Measurements from ENCODE around the gene SEMA3A.

Gene SEMA3A

GRCh38 chr7:83970081-83970480 lies 224.5 kb downstream of the SEMA3A start:
- H3K36me3 ChIP-seq (ENCODE audit: control insufficient read depth in 2 of 2, insufficient read depth in 2 of 2, low read length in 2 of 2) = no peaks in the 10 kb centered on the region
- no peaks in the 10 kb centered on the region for H3K27me3 ChIP-seq (ENCODE audit: control insufficient read depth in 2 of 2, insufficient read depth in 2 of 2, low read length in 2 of 2)
- no peak overlapping the region for H3K9ac ChIP-seq (ENCODE audit: low read depth in 1 of 2, low read length in 2 of 2)
- no peak overlapping the region for H3K4me3 ChIP-seq (ENCODE audit: low read length in 2 of 2)
- no peaks in the 10 kb centered on the region for H3K4me1 ChIP-seq (ENCODE audit: control insufficient read depth in 2 of 2, insufficient read depth in 2 of 2, low read length in 2 of 2)
- no peak overlapping the region for H3K27ac ChIP-seq (ENCODE audit: low read depth in 2 of 2, low read length in 2 of 2)
- no peaks in the 10 kb centered on the region for H3K9me3 ChIP-seq (ENCODE audit: control insufficient read depth in 2 of 2, low read length in 2 of 2)

DNA sequence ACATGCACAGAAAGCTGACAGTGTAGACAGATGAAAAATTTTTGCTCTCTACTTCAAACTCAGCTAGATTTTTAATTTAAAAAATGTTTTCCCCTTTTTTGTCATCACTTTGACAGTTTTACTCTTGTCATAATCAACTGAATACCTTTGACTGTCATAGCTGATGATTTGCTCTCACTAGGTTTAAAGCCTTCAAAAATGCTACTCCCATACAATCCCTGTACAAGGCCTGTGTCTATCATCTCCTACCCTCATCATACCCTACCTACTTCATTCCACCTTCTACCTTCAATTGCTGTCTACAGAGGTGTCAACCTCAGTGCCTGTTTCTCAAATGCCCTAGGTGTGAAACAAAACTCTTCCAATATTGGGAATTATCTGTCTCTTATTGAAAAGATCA lies 230.3 kb downstream of the SEMA3A start:
- no peaks in the 10 kb centered on the region for H3K4me1 ChIP-seq (ENCODE audit: control insufficient read depth in 2 of 2, insufficient read depth in 2 of 2, low read length in 2 of 2)
- no peaks in the 10 kb centered on the region for H3K9me3 ChIP-seq (ENCODE audit: control insufficient read depth in 2 of 2, low read length in 2 of 2)
- no peaks in the 10 kb centered on the region for H3K36me3 ChIP-seq (ENCODE audit: control insufficient read depth in 2 of 2, insufficient read depth in 2 of 2, low read length in 2 of 2)
- H3K27ac ChIP-seq (ENCODE audit: low read depth in 2 of 2, low read length in 2 of 2) = no peak overlapping the region
- H3K9ac ChIP-seq (ENCODE audit: low read depth in 1 of 2, low read length in 2 of 2) = no peak overlapping the region
- H3K27me3 ChIP-seq (ENCODE audit: control insufficient read depth in 2 of 2, insufficient read depth in 2 of 2, low read length in 2 of 2) = no peaks in the 10 kb centered on the region
- H3K4me3 ChIP-seq (ENCODE audit: low read length in 2 of 2) = no peak overlapping the region

DNA sequence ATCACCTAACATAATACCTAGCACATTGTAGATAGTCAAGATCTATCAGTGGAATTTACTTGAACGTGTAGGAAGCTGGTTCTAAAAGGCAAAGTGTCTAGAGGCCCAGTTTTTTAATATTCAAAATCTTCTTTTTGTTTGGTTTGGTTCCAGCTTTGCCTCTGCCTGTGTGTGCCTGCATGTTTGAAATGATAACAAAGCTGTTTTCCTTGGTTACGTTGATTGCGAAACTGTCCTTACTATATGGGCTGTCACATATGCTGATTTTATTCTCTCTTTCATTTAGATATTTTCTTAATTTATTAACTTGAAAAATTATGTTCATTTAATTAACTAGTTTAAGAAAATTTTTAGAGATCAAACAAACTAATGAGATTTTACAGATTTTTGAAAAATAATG lies 237.3 kb downstream of the SEMA3A start:
- H3K4me1 ChIP-seq (ENCODE audit: control insufficient read depth in 2 of 2, insufficient read depth in 2 of 2, low read length in 2 of 2) = no peaks in the 10 kb centered on the region
- no peak overlapping the region for H3K9ac ChIP-seq (ENCODE audit: low read depth in 1 of 2, low read length in 2 of 2)

DNA sequence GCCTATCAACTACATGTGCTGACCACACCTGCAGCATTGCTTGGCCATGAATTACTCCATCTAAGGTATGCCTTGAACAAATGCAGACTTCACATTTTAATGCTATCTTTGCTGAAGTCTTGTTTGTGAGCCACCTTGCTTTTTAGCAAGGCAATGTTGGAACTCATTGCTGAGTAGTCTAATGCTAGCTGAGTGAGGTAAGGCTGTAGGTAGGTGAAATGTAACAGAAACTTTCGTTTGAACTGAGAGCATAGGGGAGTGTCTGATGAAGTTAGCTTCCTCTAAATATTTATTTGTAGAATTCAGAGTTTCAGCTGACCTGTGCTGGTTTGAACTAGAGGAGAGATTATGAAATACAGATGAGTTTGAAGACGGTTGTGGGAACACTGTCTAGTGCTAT lies 238.5 kb downstream of the SEMA3A start:
- Histone ChIP-seq H3K4me3 (ENCODE audit: low read length in 2 of 2) (no peak overlapping the region), H3K27ac (ENCODE audit: low read depth in 2 of 2, low read length in 2 of 2) (no peak overlapping the region), H3K36me3 (ENCODE audit: control insufficient read depth in 2 of 2, insufficient read depth in 2 of 2, low read length in 2 of 2) (no peaks in the 10 kb centered on the region), H3K4me1 (ENCODE audit: control insufficient read depth in 2 of 2, insufficient read depth in 2 of 2, low read length in 2 of 2) (no peaks in the 10 kb centered on the region), H3K27me3 (ENCODE audit: control insufficient read depth in 2 of 2, insufficient read depth in 2 of 2, low read length in 2 of 2) (no peaks in the 10 kb centered on the region), H3K9me3 (ENCODE audit: control insufficient read depth in 2 of 2, low read length in 2 of 2) (no peaks in the 10 kb centered on the region), H3K9ac (ENCODE audit: low read depth in 1 of 2, low read length in 2 of 2) (no peak overlapping the region)

More for the DNA sequence above, 237.3 kb downstream of the SEMA3A start:
- H3K27ac ChIP-seq (ENCODE audit: low read depth in 2 of 2, low read length in 2 of 2) = no peak overlapping the region
- H3K36me3 ChIP-seq (ENCODE audit: control insufficient read depth in 2 of 2, insufficient read depth in 2 of 2, low read length in 2 of 2) = no peaks in the 10 kb centered on the region
- no peak overlapping the region for H3K4me3 ChIP-seq (ENCODE audit: low read length in 2 of 2)
- H3K9me3 ChIP-seq (ENCODE audit: control insufficient read depth in 2 of 2, low read length in 2 of 2) = no peaks in the 10 kb centered on the region
- H3K27me3 ChIP-seq (ENCODE audit: control insufficient read depth in 2 of 2, insufficient read depth in 2 of 2, low read length in 2 of 2) = no peaks in the 10 kb centered on the region

- Histone ChIP-seq H3K36me3 (ENCODE audit: control insufficient read depth in 2 of 2, insufficient read depth in 2 of 2, low read length in 2 of 2) (no peaks in the 10 kb centered on the region), H3K9me3 (ENCODE audit: control insufficient read depth in 2 of 2, low read length in 2 of 2) (no peaks in the 10 kb centered on the region), H3K27me3 (ENCODE audit: control insufficient read depth in 2 of 2, insufficient read depth in 2 of 2, low read length in 2 of 2) (no peaks in the 10 kb centered on the region), H3K27ac (ENCODE audit: low read depth in 2 of 2, low read length in 2 of 2) (no peak overlapping the region), H3K4me3 (ENCODE audit: low read length in 2 of 2) (no peak overlapping the region), H3K4me1 (ENCODE audit: control insufficient read depth in 2 of 2, insufficient read depth in 2 of 2, low read length in 2 of 2) (no peaks in the 10 kb centered on the region), H3K9ac (ENCODE audit: low read depth in 1 of 2, low read length in 2 of 2) (no peak overlapping the region)
Measured at GRCh38 chr7:83952236-83952635, 242.4 kb downstream of the SEMA3A start.

- no peak overlapping the region for H3K4me3 ChIP-seq (ENCODE audit: low read length in 2 of 2)
- H3K9ac ChIP-seq (ENCODE audit: low read depth in 1 of 2, low read length in 2 of 2) = no peak overlapping the region
- H3K36me3 ChIP-seq (ENCODE audit: control insufficient read depth in 2 of 2, insufficient read depth in 2 of 2, low read length in 2 of 2) = no peaks in the 10 kb centered on the region
- H3K9me3 ChIP-seq (ENCODE audit: control insufficient read depth in 2 of 2, low read length in 2 of 2) = no peaks in the 10 kb centered on the region
- H3K27me3 ChIP-seq (ENCODE audit: control insufficient read depth in 2 of 2, insufficient read depth in 2 of 2, low read length in 2 of 2) = no peaks in the 10 kb centered on the region
- H3K27ac ChIP-seq (ENCODE audit: low read depth in 2 of 2, low read length in 2 of 2) = no peak overlapping the region
- H3K4me1 ChIP-seq (ENCODE audit: control insufficient read depth in 2 of 2, insufficient read depth in 2 of 2, low read length in 2 of 2) = no peaks in the 10 kb centered on the region
Measured at GRCh38 chr7:83947260-83947659, 247.3 kb downstream of the SEMA3A start.

- Histone ChIP-seq H3K27me3 (ENCODE audit: control insufficient read depth in 2 of 2, insufficient read depth in 2 of 2, low read length in 2 of 2) (no peaks in the 10 kb centered on the region), H3K9me3 (ENCODE audit: control insufficient read depth in 2 of 2, low read length in 2 of 2) (no peaks in the 10 kb centered on the region), H3K4me1 (ENCODE audit: control insufficient read depth in 2 of 2, insufficient read depth in 2 of 2, low read length in 2 of 2) (no peaks in the 10 kb centered on the region), H3K9ac (ENCODE audit: low read depth in 1 of 2, low read length in 2 of 2) (no peak overlapping the region), H3K36me3 (ENCODE audit: control insufficient read depth in 2 of 2, insufficient read depth in 2 of 2, low read length in 2 of 2) (no peaks in the 10 kb centered on the region), H3K4me3 (ENCODE audit: low read length in 2 of 2) (no peak overlapping the region), H3K27ac (ENCODE audit: low read depth in 2 of 2, low read length in 2 of 2) (no peak overlapping the region)
Measured at GRCh38 chr7:83946801-83947200, 247.8 kb downstream of the SEMA3A start.

DNA sequence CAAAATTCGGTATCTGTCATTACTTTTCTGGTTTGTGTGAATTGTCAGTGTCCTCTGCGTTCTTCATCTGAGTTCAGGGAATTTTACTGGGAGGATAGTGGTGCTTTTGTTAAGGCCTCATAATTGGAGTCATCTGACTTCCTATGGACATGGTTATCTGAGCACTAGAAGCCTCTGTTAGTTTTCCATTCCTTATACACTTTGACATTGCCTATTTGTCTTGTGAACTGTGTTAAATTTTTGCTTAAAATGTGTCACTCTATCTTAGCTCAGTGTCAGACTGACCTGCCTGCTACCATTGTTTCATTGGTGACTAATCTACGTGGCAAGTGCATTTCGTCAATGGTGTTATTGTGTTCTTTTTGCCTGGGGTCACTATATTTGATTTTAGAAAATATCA lies 253.3 kb downstream of the SEMA3A start:
- Histone ChIP-seq H3K27me3 (ENCODE audit: control insufficient read depth in 2 of 2, insufficient read depth in 2 of 2, low read length in 2 of 2) (no peaks in the 10 kb centered on the region), H3K27ac (ENCODE audit: low read depth in 2 of 2, low read length in 2 of 2) (no peak overlapping the region), H3K36me3 (ENCODE audit: control insufficient read depth in 2 of 2, insufficient read depth in 2 of 2, low read length in 2 of 2) (no peaks in the 10 kb centered on the region), H3K9me3 (ENCODE audit: control insufficient read depth in 2 of 2, low read length in 2 of 2) (no peaks in the 10 kb centered on the region), H3K9ac (ENCODE audit: low read depth in 1 of 2, low read length in 2 of 2) (no peak overlapping the region), H3K4me3 (ENCODE audit: low read length in 2 of 2) (no peak overlapping the region), H3K4me1 (ENCODE audit: control insufficient read depth in 2 of 2, insufficient read depth in 2 of 2, low read length in 2 of 2) (no peaks in the 10 kb centered on the region)

DNA sequence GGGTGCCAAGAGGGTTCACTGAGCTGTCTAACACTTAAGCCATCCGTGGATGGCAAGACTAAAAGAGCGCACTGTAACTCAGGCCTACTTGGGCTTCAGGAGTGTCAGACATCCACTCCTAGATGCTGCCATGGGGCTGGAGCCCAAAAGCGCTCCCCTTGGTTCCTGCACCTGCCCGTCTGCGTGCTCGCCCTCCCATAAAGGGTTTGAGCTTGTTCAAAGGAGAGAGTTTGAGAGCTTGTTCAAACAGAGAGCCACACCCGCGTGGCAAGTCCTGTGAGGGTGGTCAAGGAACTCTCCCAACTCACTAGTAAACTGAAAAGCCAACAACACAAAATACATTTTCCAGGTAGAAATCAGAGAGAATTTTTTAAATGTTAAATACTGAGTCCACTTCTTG lies 256.7 kb downstream of the SEMA3A start:
- Histone ChIP-seq H3K27ac (ENCODE audit: low read depth in 2 of 2, low read length in 2 of 2) (no peak overlapping the region), H3K4me1 (ENCODE audit: control insufficient read depth in 2 of 2, insufficient read depth in 2 of 2, low read length in 2 of 2) (no peaks in the 10 kb centered on the region), H3K27me3 (ENCODE audit: control insufficient read depth in 2 of 2, insufficient read depth in 2 of 2, low read length in 2 of 2) (no peaks in the 10 kb centered on the region), H3K9ac (ENCODE audit: low read depth in 1 of 2, low read length in 2 of 2) (no peak overlapping the region), H3K4me3 (ENCODE audit: low read length in 2 of 2) (no peak overlapping the region), H3K9me3 (ENCODE audit: control insufficient read depth in 2 of 2, low read length in 2 of 2) (no peaks in the 10 kb centered on the region), H3K36me3 (ENCODE audit: control insufficient read depth in 2 of 2, insufficient read depth in 2 of 2, low read length in 2 of 2) (no peaks in the 10 kb centered on the region)

GRCh38 chr7:83936056-83936708 lies 258.4 kb downstream of the SEMA3A start:
- H3K4me3 ChIP-seq (ENCODE audit: low read length in 2 of 2) = no peak overlapping the region
- no peaks in the 10 kb centered on the region for H3K36me3 ChIP-seq (ENCODE audit: control insufficient read depth in 2 of 2, insufficient read depth in 2 of 2, low read length in 2 of 2)
- no peaks in the 10 kb centered on the region for H3K4me1 ChIP-seq (ENCODE audit: control insufficient read depth in 2 of 2, insufficient read depth in 2 of 2, low read length in 2 of 2)
- no peaks in the 10 kb centered on the region for H3K27me3 ChIP-seq (ENCODE audit: control insufficient read depth in 2 of 2, insufficient read depth in 2 of 2, low read length in 2 of 2)
- H3K9me3 ChIP-seq (ENCODE audit: control insufficient read depth in 2 of 2, low read length in 2 of 2) = no peaks in the 10 kb centered on the region
- no peak overlapping the region for H3K9ac ChIP-seq (ENCODE audit: low read depth in 1 of 2, low read length in 2 of 2)
- no peak overlapping the region for H3K27ac ChIP-seq (ENCODE audit: low read depth in 2 of 2, low read length in 2 of 2)

Data from mucosa of rectum (tissue), 2 donors.